Measurements from ENCODE around the gene FOXJ1.
A peak's percentile ranks its signal among the peaks of the same experiment; 100 is the strongest.

Gene FOXJ1

GRCh38 chr17:76186774-76187173 is 45.7 kb upstream of the FOXJ1 start (continued):
- peak; percentile 96 for TF ChIP-seq ZNF518A (tag by site-specific recombination; conservative IDR thresholded peaks at IDR 0.05; ENCODE audit: low read depth)
- TF ChIP-seq ZNF354C (tag by site-specific recombination; IDR thresholded peaks at IDR 0.05; ENCODE audit: borderline replicate concordance, low read depth): peak; percentile 92
- TF ChIP-seq ZBTB1 (tag by site-specific recombination; IDR thresholded peaks at IDR 0.05): peak; percentile 73; the same call in 1 of the 2 replicates
- TF ChIP-seq ZBTB8A (tag by site-specific recombination; IDR thresholded peaks at IDR 0.05): peak; percentile 78
- peak; percentile 93 for TF ChIP-seq ZNF664 (tag by site-specific recombination; IDR thresholded peaks at IDR 0.05)
- peak; percentile 33; the same call in 1 of the 2 replicates for TF ChIP-seq ZNF18 (tag by site-specific recombination; IDR thresholded peaks at IDR 0.05)
- TF ChIP-seq ZNF501 (tag by site-specific recombination; IDR thresholded peaks at IDR 0.05): 0 out of 2 replicates have a peak, but pooled peaks have one; percentile 46
- TF ChIP-seq ZNF24 (tag by site-specific recombination; IDR thresholded peaks at IDR 0.05): 0 out of 2 replicates have a peak, but pooled peaks have one; percentile 26
- TF ChIP-seq ZNF580 (tag by site-specific recombination; IDR thresholded peaks at IDR 0.05): peak; percentile 67; the same call in 1 of the 2 replicates
- TF ChIP-seq ZNF510 (tag by site-specific recombination; IDR thresholded peaks at IDR 0.05; ENCODE audit: insufficient replicate concordance): peak; percentile 89
- peak; percentile 73 for TF ChIP-seq ZNF629 (tag by site-specific recombination; IDR thresholded peaks at IDR 0.05)
- peak; percentile 90 for TF ChIP-seq ZNF558 (tag by site-specific recombination; IDR thresholded peaks at IDR 0.05)
- TF ChIP-seq ZNF426 (tag by site-specific recombination; IDR thresholded peaks at IDR 0.05): peak; percentile 94
- TF ChIP-seq ZNF791 (tag by site-specific recombination; IDR thresholded peaks at IDR 0.05): peak; percentile 72; the same call in 1 of the 2 replicates
- peak; percentile 98 for TF ChIP-seq ZNF394 (tag by site-specific recombination; IDR thresholded peaks at IDR 0.05; ENCODE audit: borderline replicate concordance)
- TF ChIP-seq ZNF555 (tag by site-specific recombination; conservative IDR thresholded peaks at IDR 0.05): peak; percentile 93
- TF ChIP-seq SP3 (tag by site-specific recombination; IDR thresholded peaks at IDR 0.05): peak; percentile 48; the same call in 1 of the 2 replicates
- 0 out of 2 replicates have a peak, but pooled peaks have one; percentile 12 for TF ChIP-seq ZNF366 (tag by site-specific recombination; conservative IDR thresholded peaks at IDR 0.05)
- TF ChIP-seq ZNF639 (tag by site-specific recombination; IDR thresholded peaks at IDR 0.05): peak; percentile 54; the same call in 1 of the 2 replicates
- TF ChIP-seq ZNF26 (tag by site-specific recombination; IDR thresholded peaks at IDR 0.05): 0 out of 2 replicates have a peak, but pooled peaks have one; percentile 6
- peak; percentile 91; the same call in 1 of the 2 replicates for TF ChIP-seq ZNF514 (tag by site-specific recombination; IDR thresholded peaks at IDR 0.05)
- peak; percentile 83; the same call in 1 of the 2 replicates for TF ChIP-seq AEBP2 (tag by site-specific recombination; IDR thresholded peaks at IDR 0.05; ENCODE audit: borderline replicate concordance)
- peak; percentile 57; the same call in 1 of the 2 replicates for TF ChIP-seq MZF1 (tag by site-specific recombination; IDR thresholded peaks at IDR 0.05; ENCODE audit: borderline replicate concordance)
- peak; percentile 90 for TF ChIP-seq ZNF266 (tag by site-specific recombination; IDR thresholded peaks at IDR 0.05; ENCODE audit: low read depth)
- TF ChIP-seq GFI1B (tag by site-specific recombination; IDR thresholded peaks at IDR 0.05): 0 out of 2 replicates have a peak, but pooled peaks have one; percentile 55
- peak; percentile 85; the same call in 1 of the 2 replicates for TF ChIP-seq ZNF404 (tag by site-specific recombination; IDR thresholded peaks at IDR 0.05)
- peak; percentile 66 for TF ChIP-seq ZBTB21 (tag by site-specific recombination; IDR thresholded peaks at IDR 0.05)
- peak; percentile 91 for TF ChIP-seq ZNF560 (tag by site-specific recombination; IDR thresholded peaks at IDR 0.05; ENCODE audit: borderline replicate concordance)
- TF ChIP-seq ZNF223 (tag by site-specific recombination; IDR thresholded peaks at IDR 0.05): peak; percentile 60; the same call in 1 of the 2 replicates

Data from HEK293 (cell line).